Fibroblast of lung (primary cell): Measurements from ENCODE around the gene STK32B. TPM values are rescaled to one million over a fixed set of nuclear protein-coding genes. Genes with fewer than 3 reads are reported as not detected.

Experiments
- DNase-seq, 2 donors: peaks; one replicate each; pipeline versions ENCODE4 v3.0.0 to v3.0.0-alpha.2; 2010; ENCODE audit warnings: low read depth in 2 of 2
- H2AFZ ChIP-seq: 2 replicates; pipeline ENCODE4 v1.5.1; 2012; ENCODE audit warnings: low read length, control low read depth, inconsistent platforms
- H3K27ac ChIP-seq: 2 replicates; pipeline ENCODE4 v1.5.1; 2011; ENCODE audit warnings: low read length, control low read depth; ENCODE audit not compliant: insufficient read depth
- H3K27me3 ChIP-seq: 2 replicates; pipeline ENCODE4 v1.5.1; 2011; ENCODE audit warnings: mild to moderate bottlenecking, low read length; ENCODE audit not compliant: control insufficient read depth, insufficient read depth
- H3K36me3 ChIP-seq: 2 replicates; pipeline ENCODE4 v1.5.1; 2011; ENCODE audit warnings: low read length; ENCODE audit not compliant: control insufficient read depth, insufficient read depth
- H3K4me1 ChIP-seq: 2 replicates; pipeline ENCODE4 v1.5.1; 2011; ENCODE audit warnings: low read length; ENCODE audit not compliant: control insufficient read depth, insufficient read depth; ENCODE audit errors: extremely low read depth
- H3K4me2 ChIP-seq: 2 replicates; pipeline ENCODE4 v1.5.1; 2011; ENCODE audit warnings: low read length, control low read depth; ENCODE audit not compliant: insufficient read depth; ENCODE audit errors: extremely low read depth
- H3K4me3 ChIP-seq, 4 experiments: fragments of 200-600 bp in 1 of 4; sonication (generic) in 1 of 4; replicated peaks in 1 of 4; 2 replicates each; pipeline ENCODE4 v1.5.1; 2011 to 2016; ENCODE audit warnings: low read length in 4 of 4, low read depth in 3 of 4, mild to moderate bottlenecking in 3 of 4, control low read depth in 2 of 4, inconsistent platforms in 1 of 4, mixed read lengths in 1 of 4; ENCODE audit not compliant: insufficient read depth in 1 of 4; ENCODE audit errors: control extremely low read depth in 1 of 4
- H3K79me2 ChIP-seq: 2 replicates; pipeline ENCODE4 v1.5.1; 2012; ENCODE audit warnings: mild to moderate bottlenecking, low read length, inconsistent platforms; ENCODE audit not compliant: control insufficient read depth, insufficient read depth
- H3K9ac ChIP-seq: 2 replicates; pipeline ENCODE4 v1.5.1; 2011; ENCODE audit warnings: mild to moderate bottlenecking, low read length, control low read depth; ENCODE audit not compliant: insufficient read depth
- H3K9me3 ChIP-seq: 2 replicates; pipeline ENCODE4 v1.5.1; 2012; ENCODE audit warnings: low read depth, low read length; ENCODE audit not compliant: control insufficient read depth, insufficient read depth
- H4K20me1 ChIP-seq: 2 replicates; pipeline ENCODE4 v1.5.1; 2011; ENCODE audit warnings: low read length; ENCODE audit not compliant: control insufficient read depth, insufficient read depth; ENCODE audit errors: extremely low read depth
- CTCF ChIP-seq, 2 donors: IDR thresholded peaks in 1 of 2; conservative IDR thresholded peaks in 1 of 2; 1 replicate in 1 of 2; 2 replicates in 1 of 2; pipeline ENCODE4 v1.5.1; 2011 to 2012; ENCODE audit warnings: low read length in 2 of 2, control low read depth in 1 of 2, inconsistent platforms in 1 of 2, low read depth in 1 of 2, mild to moderate bottlenecking in 1 of 2
- EZH2 ChIP-seq: IDR thresholded peaks from 2 replicates; pipeline ENCODE4 v1.5.1; 2012; ENCODE audit warnings: low read length, control low read depth, mild to moderate bottlenecking; ENCODE audit errors: missing control alignments
- polyA plus RNA-seq, 2 donors: library from polyadenylated mRNA; depleted of rRNA in 1 of 2; stranded (reverse) in 1 of 2; unstranded in 1 of 2; fragments of >200 nt; gene quantifications; 2 replicates each; pipeline ENCODE4 v1.2.1, GENCODE V29; 2011 to 2012; ENCODE audit warnings: missing spikeins in 1 of 2
- total RNA-seq: library from RNA; depleted of rRNA; stranded (reverse); fragments of >200 nt; gene quantifications from 2 replicates; pipeline ENCODE4 v1.2.1, GENCODE V29; 2014

STK32B gene
- total and polyA plus RNA-seq, 2 donors (not counting 1 experiment from before 2014, with no cell fraction given) = 0.50 to 1.4 TPM

DNA sequence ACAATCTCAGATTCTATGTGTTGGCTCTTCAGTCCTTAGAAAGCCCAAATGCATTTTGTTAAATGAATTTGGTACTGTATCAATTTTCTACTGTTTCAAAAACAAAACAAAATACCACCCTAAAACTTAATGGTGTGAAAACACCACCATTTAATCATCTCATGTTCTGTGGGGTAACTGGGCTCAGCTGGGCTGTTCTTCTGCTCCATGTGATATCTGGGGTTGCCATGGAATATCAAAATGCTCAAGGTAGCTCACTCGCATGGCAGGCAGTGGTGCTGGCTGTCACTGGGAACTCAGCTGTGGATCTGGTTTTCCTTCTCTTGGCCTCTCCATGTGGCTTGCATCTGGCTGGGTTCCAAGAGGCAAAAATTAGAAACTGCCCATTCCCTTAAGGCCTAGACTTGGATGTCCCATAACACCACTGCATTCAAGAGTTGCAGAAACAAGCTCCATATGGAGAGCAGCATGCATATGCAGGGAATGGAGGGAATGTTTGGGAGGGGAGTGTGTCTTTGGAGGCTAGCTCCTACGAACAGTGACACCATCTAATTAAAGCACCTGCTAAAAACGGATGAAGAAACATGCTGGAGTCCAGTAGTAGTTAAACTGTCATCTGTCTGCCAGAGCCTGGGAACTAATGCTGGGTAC is 279.2 kb downstream of the STK32B start:
- no peaks in the 10 kb centered on the region for H3K4me1 ChIP-seq
- H4K20me1 ChIP-seq = no peaks in the 10 kb centered on the region
- no peaks in the 10 kb centered on the region for H3K36me3 ChIP-seq
- no peak for DNase-seq
- H3K9me3 ChIP-seq = no peaks in the 10 kb centered on the region
- H3K9ac ChIP-seq = no peak overlapping the region
- H2AFZ ChIP-seq = no peak overlapping the region
- TF ChIP-seq EZH2 (no peak), CTCF (conservative IDR thresholded peaks at IDR 0.05 in 1 of 2, IDR thresholded peaks at IDR 0.05 in 1 of 2; ENCODE audit: low read depth in 1 of 2, low read length in 2 of 2) (no peak)
- no peak overlapping the region for H3K4me2 ChIP-seq
- no peaks in the 10 kb centered on the region for H3K79me2 ChIP-seq
- no peaks in the 10 kb centered on the region for H3K27me3 ChIP-seq
- no peak overlapping the region for H3K4me3 ChIP-seq
- H3K27ac ChIP-seq = no peak overlapping the region

DNA sequence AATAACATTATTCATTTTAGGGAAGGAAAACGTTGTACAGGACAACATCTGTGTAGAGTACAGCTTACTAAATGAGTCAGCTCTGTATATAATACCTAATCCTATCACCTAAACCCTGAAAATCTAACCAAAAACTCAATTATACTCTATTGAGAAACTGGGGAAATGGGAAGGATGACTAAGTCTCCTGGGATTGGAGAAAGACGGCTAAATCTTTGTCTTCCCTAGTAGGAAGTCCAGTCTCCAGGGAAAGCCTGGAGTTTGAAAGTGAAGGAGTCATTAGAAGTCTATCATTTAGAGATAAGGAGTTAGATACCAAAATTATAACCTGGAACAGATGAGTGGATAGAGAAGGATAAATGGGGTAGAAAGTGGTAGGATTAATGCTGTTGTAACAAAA is 286.5 kb downstream of the STK32B start:
- Histone ChIP-seq H3K27me3 (no peaks in the 10 kb centered on the region), H3K9me3 (no peaks in the 10 kb centered on the region), H3K4me1 (no peaks in the 10 kb centered on the region), H3K27ac (no peak overlapping the region), H3K9ac (no peak overlapping the region), H4K20me1 (no peaks in the 10 kb centered on the region), H3K4me3 (no peak overlapping the region), H3K36me3 (no peaks in the 10 kb centered on the region), H3K79me2 (no peaks in the 10 kb centered on the region), H3K4me2 (no peak overlapping the region), H2AFZ (no peak overlapping the region)
- TF ChIP-seq CTCF (conservative IDR thresholded peaks at IDR 0.05 in 1 of 2, IDR thresholded peaks at IDR 0.05 in 1 of 2; ENCODE audit: low read depth in 1 of 2, low read length in 2 of 2) (no peak), EZH2 (no peak)
- DNase-seq = no peak

DNA sequence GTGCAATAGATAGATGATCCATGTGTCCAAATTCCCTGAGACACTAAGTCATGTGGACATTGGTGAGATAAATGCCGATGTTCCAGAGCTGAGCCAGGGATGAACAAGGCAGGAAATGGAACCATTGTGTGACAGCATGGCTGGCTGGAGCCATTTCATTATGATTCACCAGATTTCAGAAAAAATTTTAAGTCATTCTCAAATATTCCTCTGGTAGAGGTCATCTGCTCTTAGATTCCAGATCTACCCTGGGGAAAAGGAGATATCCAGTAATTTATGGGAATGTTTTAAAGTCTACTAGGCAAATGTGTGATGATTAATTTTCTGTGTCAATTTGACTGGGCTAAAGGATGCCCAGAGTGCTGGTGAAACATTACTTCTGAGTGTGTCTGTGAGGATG is 287.3 kb downstream of the STK32B start:
- H3K4me1 ChIP-seq = no peaks in the 10 kb centered on the region
- H3K4me2 ChIP-seq = no peak overlapping the region
- TF ChIP-seq CTCF (conservative IDR thresholded peaks at IDR 0.05 in 1 of 2, IDR thresholded peaks at IDR 0.05 in 1 of 2; ENCODE audit: low read depth in 1 of 2, low read length in 2 of 2) = no peak
- no peak for TF ChIP-seq EZH2
- H4K20me1 ChIP-seq = no peaks in the 10 kb centered on the region
- no peak for DNase-seq
- no peak overlapping the region for H2AFZ ChIP-seq
- H3K36me3 ChIP-seq = no peaks in the 10 kb centered on the region
- no peaks in the 10 kb centered on the region for H3K79me2 ChIP-seq
- no peaks in the 10 kb centered on the region for H3K27me3 ChIP-seq
- H3K9ac ChIP-seq = no peak overlapping the region
- H3K9me3 ChIP-seq = no peaks in the 10 kb centered on the region
- no peak overlapping the region for H3K27ac ChIP-seq
- H3K4me3 ChIP-seq = no peak overlapping the region
